Gastrocnemius medialis (tissue), 4 donors: Measurements from ENCODE around the gene BRCA2. TPM values are rescaled to one million over a fixed set of nuclear protein-coding genes. Genes with fewer than 3 reads are reported as not detected.

ENCODE experiments used
- ATAC-seq, 2 donors: fragments of 150-250 bp; one replicate each; pipeline ENCODE4 v1.9.1; 2016
- DNase-seq, 2 donors: peaks; one replicate each; pipeline ENCODE4 v3.0.0-alpha.2; 2019
- H3K27ac ChIP-seq, 4 donors: fragments of 200-600 bp; sonication (generic); 1 replicate in 1 of 4; 2 replicates in 3 of 4; pipeline ENCODE4 v1.5.1; 2016 to 2018; ENCODE audit warnings: mild to moderate bottlenecking in 2 of 4, moderate library complexity in 1 of 4
- H3K27me3 ChIP-seq, 3 donors: fragments of 200-600 bp; sonication (generic) in 2 of 3; 1 replicate in 1 of 3; 2 replicates in 2 of 3; pipeline versions ENCODE4 v1.5.1 to v1.6.0; 2016 to 2019; ENCODE audit warnings: mild to moderate bottlenecking in 1 of 3, moderate library complexity in 1 of 3
- H3K36me3 ChIP-seq, 2 donors: fragments of 200-600 bp; sonication (generic) in 1 of 2; one replicate each; pipeline ENCODE4 v1.5.1; 2017 to 2018
- H3K4me1 ChIP-seq, 2 donors: fragments of 200-600 bp; sonication (generic) in 1 of 2; one replicate each; pipeline ENCODE4 v1.5.1; 2016 to 2017; ENCODE audit warnings: mild to moderate bottlenecking in 2 of 2
- H3K4me3 ChIP-seq, 4 donors: fragments of 200-600 bp; sonication (generic) in 3 of 4; 1 replicate in 1 of 4; 2 replicates in 3 of 4; pipeline ENCODE4 v1.5.1; 2016 to 2019; ENCODE audit warnings: mild to moderate bottlenecking in 2 of 4
- H3K9me3 ChIP-seq, 3 donors: fragments of 200-600 bp; sonication (generic) in 2 of 3; 1 replicate in 1 of 3; 2 replicates in 2 of 3; pipeline ENCODE4 v1.5.1; 2016 to 2019
- CTCF ChIP-seq, 5 experiments: fragments of 450-650 bp in 3 of 5; fragments of 200-600 bp in 2 of 5; sonication (generic) in 2 of 5; IDR thresholded peaks in 4 of 5; conservative IDR thresholded peaks in 1 of 5; 1 replicate in 4 of 5; 2 replicates in 1 of 5; pipeline ENCODE4 v1.5.1; 2016 to 2019; ENCODE audit warnings: antibody characterized with exemption in 5 of 5, mild to moderate bottlenecking in 3 of 5, moderate library complexity in 3 of 5
- POLR2A ChIP-seq, 2 donors: fragments of 450-650 bp; IDR thresholded peaks; one replicate each; pipeline ENCODE4 v1.6.1; 2017; ENCODE audit warnings: antibody characterized with exemption in 2 of 2, mild to moderate bottlenecking in 2 of 2, moderate library complexity in 2 of 2
- in situ Hi-C, 4 donors: fragments of 200-750 bp; cut with MboI; loops; one replicate each; pipeline versions ENCODE4 v1.15.0 to v1.8.0; 2017; ENCODE audit warnings: low sequenced_read_pairs in 4 of 4
- intact Hi-C: fragments of 100-400 bp; cut with DNase I; formaldehyde crosslinking; loops from one replicate; pipeline ENCODE4 v1.15.1; 2023; ENCODE audit warnings: low total_unique reads
- total RNA-seq, 4 donors: library from RNA; depleted of rRNA; stranded (reverse); fragments of >200 nt; gene quantifications; one replicate each; pipeline versions ENCODE4 v1.1.0 to v1.2.3, GENCODE V29; 2016

Gene BRCA2
- total RNA-seq, 4 donors from 2014 or later = 0.02 to 0.20 (median 0.12) TPM

- Histone ChIP-seq H3K9me3 (no peaks in the 10 kb centered on the region), H3K4me1 (no peaks in the 10 kb centered on the region), H3K27me3 (no peaks in the 10 kb centered on the region), H3K27ac (no peak overlapping the region), H3K36me3 (no peaks in the 10 kb centered on the region), H3K4me3 (no peak overlapping the region)
- DNase-seq (no peak), ATAC-seq (no peak)
- TF ChIP-seq CTCF (IDR thresholded peaks at IDR 0.05 in 4 of 5, conservative IDR thresholded peaks at IDR 0.05 in 1 of 5) = no peak
- no peak for TF ChIP-seq POLR2A (IDR thresholded peaks at IDR 0.05)
- intact Hi-C loops (no loop called here), in situ Hi-C loops (loop anchor here in 3 of 4 donors (10.0 to 25.0 kb wide), 3 partner anchors 293 to 393 kb away; no protein-coding TSS in a partner anchor)
These were observed 9.7 kb upstream of the BRCA2 start for GRCh38 chr13:32305646-32306045.

GRCh38 chr13:32309312-32310133 is 5.8 kb upstream of the BRCA2 start:
- TF ChIP-seq CTCF (IDR thresholded peaks at IDR 0.05 in 4 of 5, conservative IDR thresholded peaks at IDR 0.05 in 1 of 5) = no peak
- no peak for TF ChIP-seq POLR2A (IDR thresholded peaks at IDR 0.05)
- intact Hi-C loops = loop anchor here (2.0 to 5.0 kb wide), 3 partner anchors 63 to 399 kb away; no protein-coding TSS in a partner anchor
- no peaks in the 10 kb centered on the region for H3K27me3 ChIP-seq
- no peaks in the 10 kb centered on the region for H3K4me1 ChIP-seq
- peak overlapping the region in 3 of 4 donors; percentile 20 to 37 (median 31) for H3K4me3 ChIP-seq
- in situ Hi-C loops = loop anchor here in 3 of 4 donors (10.0 to 25.0 kb wide), 3 partner anchors 297 to 397 kb away; no protein-coding TSS in a partner anchor
- H3K27ac ChIP-seq = no peak overlapping the region
- ATAC-seq (peak in 1 of 2 donors; percentile 40), DNase-seq (no peak)
- no peaks in the 10 kb centered on the region for H3K9me3 ChIP-seq
- no peaks in the 10 kb centered on the region for H3K36me3 ChIP-seq

- DNase-seq (peak in 1 of 2 donors; percentile 2), ATAC-seq (peak in 1 of 2 donors; percentile 81)
- TF ChIP-seq CTCF (IDR thresholded peaks at IDR 0.05 in 4 of 5, conservative IDR thresholded peaks at IDR 0.05 in 1 of 5) (peak; percentile 38 to 71 (median 61)), POLR2A (IDR thresholded peaks at IDR 0.05) (no peak)
- Histone ChIP-seq H3K27ac (no peak overlapping the region), H3K4me1 (no peaks in the 10 kb centered on the region), H3K27me3 (no peaks in the 10 kb centered on the region), H3K9me3 (no peaks in the 10 kb centered on the region), H3K4me3 (peak overlapping the region in 3 of 4 donors; percentile 20 to 37 (median 31)), H3K36me3 (no peaks in the 10 kb centered on the region)
- intact Hi-C loops = loop anchor here (2.0 to 5.0 kb wide), 3 partner anchors 63 to 399 kb away; no protein-coding TSS in a partner anchor
- in situ Hi-C loops = loop anchor here in 1 of 4 donors (25.0 kb wide), 2 partner anchors 298 to 398 kb away; no protein-coding TSS in a partner anchor
These were observed 5.1 kb upstream of the BRCA2 start for GRCh38 chr13:32310134-32310706.

- H3K4me1 ChIP-seq = peaks cover 0 to 3% of the 10 kb centered on the region in 2 donors
- H3K36me3 ChIP-seq = no peaks in the 10 kb centered on the region
- no peaks in the 10 kb centered on the region for H3K9me3 ChIP-seq
- no peak overlapping the region for H3K4me3 ChIP-seq
- in situ Hi-C loops (loop anchor here in 1 of 4 donors (25.0 kb wide), 2 partner anchors 299 to 399 kb away; no protein-coding TSS in a partner anchor), intact Hi-C loops (loop anchor here (2.0 to 5.0 kb wide), 3 partner anchors 65 to 401 kb away; no protein-coding TSS in a partner anchor)
- no peak overlapping the region for H3K27ac ChIP-seq
- DNase-seq (no peak), ATAC-seq (no peak)
- no peak for TF ChIP-seq CTCF (IDR thresholded peaks at IDR 0.05 in 4 of 5, conservative IDR thresholded peaks at IDR 0.05 in 1 of 5)
- TF ChIP-seq POLR2A (IDR thresholded peaks at IDR 0.05) = no peak
- H3K27me3 ChIP-seq = no peaks in the 10 kb centered on the region
These were observed 4.0 kb upstream of the BRCA2 start for GRCh38 chr13:32311188-32311897.
